PC-9 (cell line): ENCODE results near the gene TSC1. TPM values are rescaled to one million over a fixed set of nuclear protein-coding genes. Genes with fewer than 3 reads are reported as not detected.

ENCODE experiments used
- microRNA-seq: library from miRNA; unstranded; fragments of <30 nt; microRNA quantifications from one replicate; pipeline ENCODE4 v1.2.0, GENCODE V29; 2021; ENCODE audit warnings: borderline number of aligned reads, borderline replicate concordance
- total RNA-seq: library from RNA; stranded (reverse); gene quantifications from 2 replicates; pipeline ENCODE4 v1.2.3, GENCODE V29; 2021

The TSC1 gene
- total RNA-seq, 1 experiment from 2014 or later = 61.0 TPM

Small RNA genes lying within 50 kb of the gene (microRNA-seq; reads per million reads assigned to microRNA genes)
- not detected for gene MIR548AW

Other genes starting within 250 kb of the TSC1 start
- 5.4 and 7.2 TPM in 2 replicates for gene AK8, start 66.3 kb downstream of the TSC1 start, total RNA-seq
- 18.4 and 19.2 TPM in 2 replicates for gene SPACA9, start 65.7 kb downstream of the TSC1 start, total RNA-seq
- gene GFI1B, start 34.1 kb upstream of the TSC1 start, total RNA-seq = not detected in 2 replicates
- 79.6 and 107 TPM in 2 replicates for gene GTF3C5, start 86.4 kb upstream of the TSC1 start, total RNA-seq
- gene CEL, start 117.4 kb upstream of the TSC1 start, total RNA-seq = 2.7 TPM in 2 replicates
- 24.8 and 30.0 TPM in 2 replicates for gene RALGDS, start 176.6 kb upstream of the TSC1 start, total RNA-seq
- gene GBGT1, start 219.3 kb upstream of the TSC1 start, total RNA-seq = 1.2 and 3.0 TPM in 2 replicates